SU-DHL-6 (cell line): ENCODE data around the gene FBXO48.

Experiments used
- H2AFZ ChIP-seq: fragments of 200-600 bp; sonication (generic); 2 replicates; pipeline ENCODE4 v1.6.1; 2014; ENCODE audit warnings: low read depth, mild to moderate bottlenecking, moderate library complexity, mixed read lengths, antibody characterized with exemption, low read length; ENCODE audit not compliant: severe bottlenecking
- H3F3A ChIP-seq: fragments of 200-600 bp; shearing (Covaris generic); 2 replicates; pipeline ENCODE4 v1.6.0; 2016; ENCODE audit warnings: antibody characterized with exemption, mild to moderate bottlenecking; ENCODE audit not compliant: insufficient read depth
- H3K27ac ChIP-seq: fragments of 200-600 bp; sonication (generic); 2 replicates; pipeline ENCODE4 v1.5.1; 2016; ENCODE audit warnings: low read depth, mild to moderate bottlenecking, low read length, moderate library complexity, mixed read lengths
- H3K27me3 ChIP-seq: fragments of 200-600 bp; sonication (generic), shearing (Covaris generic); 2 replicates; pipeline ENCODE4 v1.6.0; 2014; ENCODE audit warnings: mild to moderate bottlenecking, low read length
- H3K36me3 ChIP-seq: fragments of 200-600 bp; sonication (generic); 2 replicates; pipeline ENCODE4 v1.6.1; 2014; ENCODE audit warnings: mild to moderate bottlenecking, low read length, mixed read lengths
- H3K4me2 ChIP-seq: fragments of 300-600, 200-600 bp; shearing (Covaris generic), sonication (generic); 2 replicates; pipeline ENCODE4 v1.6.0; 2014; ENCODE audit warnings: low read length, low read depth, mild to moderate bottlenecking; ENCODE audit not compliant: poor library complexity, severe bottlenecking
- H3K4me3 ChIP-seq: fragments of 200-600 bp; sonication (generic); 2 replicates; pipeline ENCODE4 v1.5.1; 2014; ENCODE audit warnings: antibody characterized with exemption, low read length, mild to moderate bottlenecking, mixed read lengths; ENCODE audit not compliant: insufficient read depth, poor library complexity, severe bottlenecking
- H3K79me2 ChIP-seq: fragments of 200-600 bp; sonication (generic); 2 replicates; pipeline ENCODE4 v1.6.1; 2014; ENCODE audit warnings: mild to moderate bottlenecking, low read length, moderate library complexity; ENCODE audit not compliant: insufficient read depth
- H3K9ac ChIP-seq: fragments of 200-600 bp; sonication (generic); 2 replicates; pipeline ENCODE4 v1.7.0; 2014; ENCODE audit warnings: mild to moderate bottlenecking, low read length
- H3K9me2 ChIP-seq: fragments of 200-600 bp; sonication (generic); replicated peaks from 2 replicates; pipeline ENCODE4 v1.6.1; 2014; ENCODE audit warnings: low read length; ENCODE audit not compliant: insufficient read depth
- H3K9me3 ChIP-seq: fragments of 200-600 bp; sonication (generic); 2 replicates; pipeline ENCODE4 v1.6.1; 2014; ENCODE audit warnings: low read length, mixed read lengths; ENCODE audit not compliant: insufficient read depth
- H4K20me1 ChIP-seq: fragments of 200-600 bp; sonication (generic); 2 replicates; pipeline ENCODE4 v1.6.1; 2014; ENCODE audit warnings: low read depth, mild to moderate bottlenecking, antibody characterized with exemption, low read length, moderate library complexity, mixed read lengths
- EZH2phosphoT487 ChIP-seq: fragments of 200-600 bp; sonication (generic), shearing (Covaris generic); conservative IDR thresholded peaks from 2 replicates; pipeline ENCODE4 v1.6.1; 2018; ENCODE audit warnings: mild to moderate bottlenecking, antibody characterized with exemption, low read length, moderate library complexity, mixed read lengths
- TF ChIP-seq, protein P1 (sequence below): fragments of 200-600 bp; sonication (generic); IDR thresholded peaks from one replicate; pipeline ENCODE4 v1.5.1; 2017; ENCODE audit warnings: antibody characterized with exemption, mild to moderate bottlenecking, low read length, moderate library complexity; ENCODE audit not compliant: insufficient read depth, poor library complexity, severe bottlenecking

FBXO48 gene

DNA sequence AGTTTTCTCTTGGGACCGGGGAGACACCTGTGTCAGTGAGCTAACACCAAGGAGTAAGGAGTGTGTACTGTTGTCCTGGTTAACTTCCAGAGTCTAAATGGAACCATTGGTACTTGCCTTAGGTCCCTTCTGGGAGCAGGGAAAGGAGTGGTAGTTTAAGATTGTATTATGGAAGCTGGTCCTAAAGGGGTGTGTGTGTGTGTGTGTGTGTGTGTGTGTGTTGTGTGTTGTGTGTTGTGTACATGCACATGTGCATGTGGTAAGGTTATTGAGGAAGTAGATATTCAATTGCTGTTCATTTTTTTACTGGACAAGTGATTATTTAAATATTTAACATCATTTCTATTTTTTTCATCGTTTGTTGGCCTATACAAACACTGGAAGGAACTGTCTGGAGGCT lies 1.7 kb upstream of the FBXO48 start:
- Histone ChIP-seq H3F3A (peaks cover 11% of the 10 kb centered on the region), H3K36me3 (no peaks in the 10 kb centered on the region), H4K20me1 (no peaks in the 10 kb centered on the region), H2AFZ (no peak overlapping the region), H3K9me3 (no peaks in the 10 kb centered on the region), H3K9me2 (no peaks in the 10 kb centered on the region), H3K9ac (0 out of 2 replicates have a peak overlapping the region, but pooled peaks have one; percentile 89), H3K4me2 (peak overlapping the region; percentile 100), H3K79me2 (no peaks in the 10 kb centered on the region), H3K4me3 (peak overlapping the region; percentile 95), H3K27ac (no peak overlapping the region), H3K27me3 (no peaks in the 10 kb centered on the region)
- TF ChIP-seq EZH2phosphoT487 = no peak
- TF ChIP-seq, protein P1, sequence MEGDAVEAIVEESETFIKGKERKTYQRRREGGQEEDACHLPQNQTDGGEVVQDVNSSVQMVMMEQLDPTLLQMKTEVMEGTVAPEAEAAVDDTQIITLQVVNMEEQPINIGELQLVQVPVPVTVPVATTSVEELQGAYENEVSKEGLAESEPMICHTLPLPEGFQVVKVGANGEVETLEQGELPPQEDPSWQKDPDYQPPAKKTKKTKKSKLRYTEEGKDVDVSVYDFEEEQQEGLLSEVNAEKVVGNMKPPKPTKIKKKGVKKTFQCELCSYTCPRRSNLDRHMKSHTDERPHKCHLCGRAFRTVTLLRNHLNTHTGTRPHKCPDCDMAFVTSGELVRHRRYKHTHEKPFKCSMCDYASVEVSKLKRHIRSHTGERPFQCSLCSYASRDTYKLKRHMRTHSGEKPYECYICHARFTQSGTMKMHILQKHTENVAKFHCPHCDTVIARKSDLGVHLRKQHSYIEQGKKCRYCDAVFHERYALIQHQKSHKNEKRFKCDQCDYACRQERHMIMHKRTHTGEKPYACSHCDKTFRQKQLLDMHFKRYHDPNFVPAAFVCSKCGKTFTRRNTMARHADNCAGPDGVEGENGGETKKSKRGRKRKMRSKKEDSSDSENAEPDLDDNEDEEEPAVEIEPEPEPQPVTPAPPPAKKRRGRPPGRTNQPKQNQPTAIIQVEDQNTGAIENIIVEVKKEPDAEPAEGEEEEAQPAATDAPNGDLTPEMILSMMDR = no peak

DNA sequence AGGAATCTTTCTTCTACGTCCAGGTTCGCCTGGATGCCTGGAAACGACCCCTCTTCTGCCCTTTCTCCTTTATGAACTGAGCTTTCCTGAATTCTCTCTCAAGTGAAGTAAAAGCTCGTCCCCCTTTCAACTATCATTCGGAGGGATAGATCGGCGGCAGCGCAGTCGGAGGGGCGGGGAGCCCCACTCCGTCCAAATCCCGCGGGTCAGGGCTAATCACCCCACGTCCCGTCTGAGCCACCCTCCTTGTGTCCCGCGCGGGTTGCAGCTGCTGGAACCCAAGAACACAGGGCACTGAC lies 367 bp downstream of the FBXO48 start:
- Histone ChIP-seq H3K4me2 (peak overlapping the region; percentile 84), H3K4me3 (peak overlapping the region; percentile 97), H3K9me2 (no peaks in the 10 kb centered on the region), H3K79me2 (no peaks in the 10 kb centered on the region), H3K27me3 (no peaks in the 10 kb centered on the region), H4K20me1 (no peaks in the 10 kb centered on the region), H2AFZ (peak overlapping the region; percentile 84), H3K9ac (peak overlapping the region; percentile 89), H3F3A (peaks cover 16% of the 10 kb centered on the region), H3K9me3 (no peaks in the 10 kb centered on the region), H3K27ac (peak overlapping the region; percentile 26; the same call in 1 of the 2 replicates), H3K36me3 (no peaks in the 10 kb centered on the region)
- no peak for TF ChIP-seq EZH2phosphoT487
- TF ChIP-seq, protein P1 = no peak

DNA sequence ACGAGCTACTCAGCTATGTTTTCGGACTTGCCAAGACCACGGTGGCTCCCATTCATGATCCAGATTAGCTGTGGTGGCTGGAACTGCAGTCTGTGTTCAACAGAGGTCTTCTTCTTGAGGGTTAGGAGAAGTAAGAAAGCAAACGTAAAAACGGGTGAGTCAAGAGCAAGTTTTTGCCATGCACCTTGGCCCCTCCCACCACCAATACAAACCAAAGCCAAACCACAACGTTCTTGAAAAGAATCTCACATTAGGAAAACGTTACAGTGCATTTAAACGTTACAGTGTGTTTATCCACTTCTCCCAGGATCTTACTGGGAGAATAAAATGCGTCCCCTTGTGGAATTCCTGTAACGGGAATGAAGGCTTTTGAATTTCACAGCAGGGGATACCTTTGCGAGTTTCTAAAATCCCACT lies 725 bp downstream of the FBXO48 start:
- no peak for TF ChIP-seq EZH2phosphoT487
- TF ChIP-seq, protein P1 = no peak
- H3K36me3 ChIP-seq = no peaks in the 10 kb centered on the region
- H2AFZ ChIP-seq = peak overlapping the region; percentile 84
- H3K4me3 ChIP-seq = peak overlapping the region; percentile 97
- peak overlapping the region; percentile 89 for H3K9ac ChIP-seq
- H3F3A ChIP-seq = peaks cover 16% of the 10 kb centered on the region
- no peaks in the 10 kb centered on the region for H3K9me3 ChIP-seq
- H3K4me2 ChIP-seq = peak overlapping the region; percentile 84
- no peaks in the 10 kb centered on the region for H3K9me2 ChIP-seq
- 0 out of 2 replicates have a peak overlapping the region, but pooled peaks have one; percentile 26 for H3K27ac ChIP-seq
- no peaks in the 10 kb centered on the region for H3K79me2 ChIP-seq
- no peaks in the 10 kb centered on the region for H3K27me3 ChIP-seq
- H4K20me1 ChIP-seq = no peaks in the 10 kb centered on the region
